Astrocyte (in vitro differentiated cells and primary cell): ENCODE data around the gene MS4A2.

Source experiments
- EZH2 ChIP-seq: IDR thresholded peaks from 2 replicates; pipeline ENCODE4 v1.6.1; 2012; ENCODE audit warnings: mild to moderate bottlenecking, low read length, inconsistent platforms; ENCODE audit not compliant: insufficient read depth
- TF ChIP-seq, protein P1 (sequence below): IDR thresholded peaks from 2 replicates; pipeline ENCODE4 v1.5.1; 2011; ENCODE audit warnings: low read depth, mild to moderate bottlenecking, inconsistent platforms, low read length, moderate library complexity; ENCODE audit not compliant: insufficient read depth

DNA sequence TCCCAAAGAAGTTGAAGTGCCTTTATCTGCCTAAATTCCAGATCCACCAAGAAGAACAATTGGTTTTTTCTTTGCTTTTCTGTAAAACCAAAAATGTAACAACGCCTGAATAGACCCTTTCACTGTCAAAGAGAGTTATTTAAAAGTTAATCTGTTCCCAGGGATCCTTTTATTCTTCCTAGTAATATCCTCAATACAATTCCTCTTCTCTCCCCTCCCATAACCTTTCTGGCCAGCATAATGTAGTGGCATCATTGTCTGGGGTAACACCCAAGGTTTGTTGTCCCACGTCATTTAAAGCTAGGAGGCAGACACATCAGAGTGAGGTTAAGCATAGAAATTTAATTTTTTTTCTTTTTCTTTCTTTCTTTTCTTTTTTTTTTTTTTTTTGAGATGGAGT, 39.9 kb downstream of the MS4A2 start:
- TF ChIP-seq, protein P1, sequence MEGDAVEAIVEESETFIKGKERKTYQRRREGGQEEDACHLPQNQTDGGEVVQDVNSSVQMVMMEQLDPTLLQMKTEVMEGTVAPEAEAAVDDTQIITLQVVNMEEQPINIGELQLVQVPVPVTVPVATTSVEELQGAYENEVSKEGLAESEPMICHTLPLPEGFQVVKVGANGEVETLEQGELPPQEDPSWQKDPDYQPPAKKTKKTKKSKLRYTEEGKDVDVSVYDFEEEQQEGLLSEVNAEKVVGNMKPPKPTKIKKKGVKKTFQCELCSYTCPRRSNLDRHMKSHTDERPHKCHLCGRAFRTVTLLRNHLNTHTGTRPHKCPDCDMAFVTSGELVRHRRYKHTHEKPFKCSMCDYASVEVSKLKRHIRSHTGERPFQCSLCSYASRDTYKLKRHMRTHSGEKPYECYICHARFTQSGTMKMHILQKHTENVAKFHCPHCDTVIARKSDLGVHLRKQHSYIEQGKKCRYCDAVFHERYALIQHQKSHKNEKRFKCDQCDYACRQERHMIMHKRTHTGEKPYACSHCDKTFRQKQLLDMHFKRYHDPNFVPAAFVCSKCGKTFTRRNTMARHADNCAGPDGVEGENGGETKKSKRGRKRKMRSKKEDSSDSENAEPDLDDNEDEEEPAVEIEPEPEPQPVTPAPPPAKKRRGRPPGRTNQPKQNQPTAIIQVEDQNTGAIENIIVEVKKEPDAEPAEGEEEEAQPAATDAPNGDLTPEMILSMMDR, result no peak
- TF ChIP-seq EZH2, result no peak
